Left colon (tissue), 2 donors: ENCODE results near the gene MAPT. TPM values are rescaled to one million over a fixed set of nuclear protein-coding genes. Genes with fewer than 3 reads are reported as not detected.
A peak's percentile ranks its signal among the peaks of the same experiment; 100 is the strongest.

Experiments
- ATAC-seq: fragments of 200-7000 bp; cut with Tn5 transposase; one replicate; pipeline ENCODE4 v1.9.1; 2020; ENCODE audit warnings: mild to moderate bottlenecking, moderate library complexity
- DNase-seq, 2 donors: peaks; one replicate each; pipeline ENCODE4 v3.0.0-alpha.2; 2020
- intact Hi-C, 2 donors: fragments of 100-400 bp; cut with DNase I in 1 of 2; cut with micrococcal nuclease in 1 of 2; formaldehyde crosslinking; loops; one replicate each; pipeline versions ENCODE4 v1.11.2 to v1.14.0; 2022; cut with DNase I, micrococcal nuclease
- total RNA-seq, 2 donors: library from RNA; stranded (reverse); fragmentation: NEBNext Ultra II Directional; extraction: Animal tissue kit (Norgen Biotek cat#: 25700); gene quantifications; one replicate each; pipeline ENCODE4 v1.2.1, GENCODE V29; 2021
- donor health status: DM: no; HTN: no; CAD: no.
- donor health status: DM: yes; HTN: yes; CAD: no.

The MAPT gene
- total RNA-seq, 2 donors from 2014 or later, result 0.64 to 2.5 TPM

- ATAC-seq, result no peak
- intact Hi-C loops, result no loop called here
- DNase-seq, result no peak
Observed at GRCh38 chr17:46027048-46027975, 133.0 kb downstream of the MAPT start.

- intact Hi-C loops, result no loop called here
- DNase-seq (no peak), ATAC-seq (no peak)
Observed at GRCh38 chr17:46027976-46028325, 133.6 kb downstream of the MAPT start.

DNA sequence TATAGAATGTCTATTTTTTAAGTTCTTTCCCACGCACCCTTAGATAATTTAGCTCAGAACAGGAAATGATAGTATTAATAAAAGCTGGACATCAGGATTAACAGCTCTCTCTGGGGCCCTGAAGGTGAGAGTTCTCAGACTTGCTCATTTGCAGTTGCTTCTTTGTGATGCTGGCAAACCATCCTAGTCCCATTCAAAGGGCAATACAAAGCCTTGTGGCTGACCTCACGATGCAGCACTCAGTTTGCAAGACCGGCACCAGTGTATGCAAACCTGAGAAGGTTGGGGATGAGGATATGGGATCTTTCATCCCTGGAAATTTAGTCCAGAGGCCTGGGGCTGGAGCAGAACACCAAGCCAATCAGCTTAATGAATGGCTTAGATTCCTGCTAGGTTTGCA, 134.0 kb downstream of the MAPT start:
- DNase-seq, result no peak
- ATAC-seq, result no peak
- intact Hi-C loops, result no loop called here

GRCh38 chr17:46028981-46029565, 134.7 kb downstream of the MAPT start:
- intact Hi-C loops, result no loop called here
- no peak for ATAC-seq
- no peak for DNase-seq

GRCh38 chr17:46029627-46030026, 135.3 kb downstream of the MAPT start:
- intact Hi-C loops, result no loop called here
- DNase-seq (no peak), ATAC-seq (no peak)

GRCh38 chr17:46030752-46031151, 136.4 kb downstream of the MAPT start:
- ATAC-seq, result no peak
- no peak for DNase-seq
- intact Hi-C loops, result no loop called here

GRCh38 chr17:46031440-46031839, 137.1 kb downstream of the MAPT start:
- intact Hi-C loops, result no loop called here
- DNase-seq (no peak), ATAC-seq (peak; percentile 16)

DNA sequence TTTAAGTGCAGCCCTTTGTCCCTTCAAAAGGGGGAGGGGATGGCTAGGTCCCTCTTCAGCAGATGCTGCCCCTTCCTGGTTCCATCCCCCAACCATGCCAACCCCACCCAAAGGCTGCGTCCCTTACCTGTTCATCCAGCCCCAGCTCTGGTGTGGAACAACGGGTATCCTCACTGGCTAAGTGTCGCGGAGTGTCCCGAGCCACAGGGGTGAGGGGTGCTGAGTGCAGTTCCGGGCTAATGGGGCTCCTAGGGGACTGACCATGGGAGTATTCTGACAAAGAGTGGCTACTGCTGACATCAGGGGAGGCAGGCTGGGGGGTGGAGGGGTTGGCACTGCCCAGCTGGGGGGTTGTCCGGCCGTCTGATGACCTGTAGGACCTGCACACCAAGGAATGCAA, 137.6 kb downstream of the MAPT start:
- no peak for ATAC-seq
- DNase-seq, result no peak
- intact Hi-C loops, result no loop called here

DNA sequence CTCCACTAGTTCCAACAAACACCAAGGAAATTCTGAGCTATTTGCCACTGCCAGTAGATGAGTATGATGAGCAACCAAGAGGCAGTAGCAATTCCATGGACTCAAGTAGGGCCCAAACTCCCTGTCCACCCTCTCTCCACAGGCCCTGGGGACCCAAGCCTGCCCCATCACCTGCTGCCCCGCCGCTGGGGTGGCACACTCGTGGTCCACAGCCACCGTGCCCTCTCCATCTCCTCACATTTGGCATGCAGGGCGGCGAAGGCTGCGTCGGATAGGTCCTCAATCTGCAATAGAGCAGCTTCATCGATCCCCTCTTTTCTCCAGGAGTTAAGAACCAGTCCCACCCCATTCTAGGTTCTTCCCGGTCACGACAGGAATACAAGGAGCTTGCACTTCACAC, 138.6 kb downstream of the MAPT start:
- intact Hi-C loops, result no loop called here
- no peak for ATAC-seq

GRCh38 chr17:46033392-46033791, 139.0 kb downstream of the MAPT start:
- DNase-seq (no peak), ATAC-seq (no peak)
- intact Hi-C loops, result no loop called here

More for the DNA sequence above, 138.6 kb downstream of the MAPT start:
- DNase-seq, result no peak

DNA sequence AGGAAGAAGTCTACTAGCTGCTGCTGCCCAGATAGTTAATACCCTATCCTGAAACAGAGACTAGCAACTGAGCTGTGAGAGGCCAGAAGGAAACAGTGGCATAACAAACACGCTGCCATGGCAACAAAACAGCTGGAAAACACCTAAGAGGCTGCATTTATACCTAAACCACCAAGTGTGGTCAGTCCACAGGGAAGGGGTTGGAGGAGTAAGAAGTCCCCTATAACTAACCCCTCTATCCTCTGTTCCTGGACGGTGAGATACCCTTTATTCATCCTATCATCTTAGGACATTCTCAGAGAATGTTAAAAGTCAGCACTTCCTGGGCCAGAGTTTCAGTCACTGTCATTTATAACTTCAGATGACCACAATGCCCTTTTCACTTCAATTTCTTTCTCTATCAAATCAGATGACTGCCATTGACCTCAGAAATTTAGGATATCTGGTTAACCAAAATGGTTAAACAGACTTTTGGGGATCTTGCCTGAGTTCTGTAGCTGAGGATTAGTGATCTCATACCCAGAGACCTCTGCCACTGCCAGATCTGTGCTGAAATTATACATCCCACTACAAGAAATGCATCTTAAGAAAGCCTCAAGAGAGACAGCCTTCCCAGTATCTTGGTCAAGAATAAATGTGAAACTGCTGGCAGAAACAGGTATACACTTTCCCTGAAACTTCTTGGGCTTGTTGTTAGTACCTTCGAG, 140.9 kb downstream of the MAPT start:
- intact Hi-C loops, result no loop called here
- DNase-seq, result no peak
- no peak for ATAC-seq

GRCh38 chr17:46036491-46036890, 142.1 kb downstream of the MAPT start:
- ATAC-seq, result no peak
- intact Hi-C loops, result no loop called here
- DNase-seq, result no peak

DNA sequence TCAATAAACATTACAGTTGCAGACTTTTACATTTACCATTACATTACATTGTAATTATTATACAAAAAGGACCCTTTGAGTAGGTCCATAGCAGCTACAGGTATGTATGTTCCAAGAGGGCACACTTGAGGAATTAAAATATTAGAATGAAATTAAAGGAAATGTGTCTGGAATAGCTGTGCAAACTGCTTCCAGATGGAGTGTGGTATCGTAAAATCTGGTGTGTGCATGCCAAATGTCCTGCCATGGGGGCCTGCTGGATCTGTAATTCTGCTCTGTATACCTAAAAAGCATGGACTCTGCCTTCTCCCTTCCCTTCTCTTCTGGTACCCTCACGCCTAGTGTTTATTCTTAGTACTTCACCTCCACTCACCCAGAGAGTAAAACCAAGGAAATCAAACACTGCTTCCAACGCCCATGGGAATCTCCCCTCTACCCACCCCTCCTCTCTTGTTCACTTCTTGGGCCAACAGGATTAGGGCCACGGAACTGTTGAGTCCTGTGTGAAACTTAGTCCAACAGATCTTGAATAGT, 143.4 kb downstream of the MAPT start:
- ATAC-seq, result no peak
- no peak for DNase-seq
- intact Hi-C loops, result no loop called here

GRCh38 chr17:46038414-46038813, 144.1 kb downstream of the MAPT start:
- ATAC-seq (no peak), DNase-seq (no peak)
- intact Hi-C loops, result no loop called here

DNA sequence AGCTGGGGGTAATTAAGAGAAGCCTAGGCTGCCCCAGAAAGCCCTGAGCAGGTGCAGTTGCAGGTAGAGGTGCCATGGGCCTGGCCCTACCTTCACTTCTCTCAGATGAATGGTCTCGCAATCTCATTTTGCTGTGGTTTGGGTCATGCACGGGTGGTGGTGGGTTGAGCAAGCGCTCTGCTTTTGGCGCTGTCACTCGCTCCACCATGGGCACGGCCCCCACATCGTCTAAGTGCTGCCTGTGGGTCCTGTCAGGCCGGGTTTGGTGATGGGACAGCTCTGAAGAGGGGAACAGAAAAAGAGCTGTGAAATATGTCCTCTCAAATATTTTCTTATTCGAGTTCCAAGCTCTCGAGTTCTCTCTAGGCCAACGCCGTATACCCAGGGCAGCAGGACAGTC, 144.6 kb downstream of the MAPT start:
- DNase-seq, result no peak
- intact Hi-C loops, result no loop called here
- ATAC-seq, result no peak

DNA sequence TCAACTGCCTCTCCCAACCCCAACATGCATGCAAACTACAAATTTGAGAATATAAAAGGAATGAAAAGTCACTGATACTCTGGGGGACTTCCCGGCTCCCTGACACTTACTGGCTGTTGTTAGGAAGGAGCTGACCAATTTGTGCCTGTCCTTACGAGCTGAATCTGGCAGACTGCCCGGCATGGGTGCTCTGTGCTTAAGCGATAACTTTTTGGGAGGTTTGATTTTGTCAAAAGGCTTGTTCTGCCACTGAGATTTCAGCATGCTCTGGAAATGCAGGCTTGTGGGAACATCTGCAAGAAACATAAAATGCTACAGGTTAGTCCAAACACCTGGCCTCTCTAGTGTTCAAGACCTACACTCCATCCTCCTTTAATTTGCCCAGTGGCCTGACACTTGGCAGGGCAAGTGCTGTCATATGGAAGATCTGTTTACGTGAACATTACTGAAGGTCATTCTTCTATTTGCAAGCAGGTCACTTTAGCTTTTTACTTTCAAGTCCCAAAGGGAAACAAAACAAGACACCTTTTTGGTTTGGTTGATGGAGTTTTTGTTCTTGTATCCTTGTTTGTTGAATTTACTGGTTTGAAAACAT, 145.3 kb downstream of the MAPT start:
- DNase-seq (no peak), ATAC-seq (no peak)
- intact Hi-C loops, result loop anchor here in 1 of 2 donors (5.0 kb wide), 1 partner anchor 153 kb away; the partner anchor contains the start of gene KANSL1

GRCh38 chr17:46042246-46042645, 147.9 kb downstream of the MAPT start:
- peak; percentile 71 for ATAC-seq
- intact Hi-C loops, result loop anchor here in 1 of 2 donors (5.0 kb wide), 1 partner anchor 150 kb away; the partner anchor contains the start of gene KANSL1

GRCh38 chr17:46042925-46043324, 148.6 kb downstream of the MAPT start:
- no peak for ATAC-seq
- DNase-seq, result no peak
- intact Hi-C loops, result loop anchor here in 1 of 2 donors (5.0 kb wide), 1 partner anchor 149 kb away; the partner anchor contains the start of gene KANSL1

More at GRCh38 chr17:46042246-46042645, 147.9 kb downstream of the MAPT start:
- no peak for DNase-seq

- DNase-seq (no peak), ATAC-seq (no peak)
- intact Hi-C loops, result loop anchor here in 1 of 2 donors (5.0 kb wide), 1 partner anchor 149 kb away; the partner anchor contains the start of gene KANSL1
Observed at GRCh38 chr17:46043606-46044005, 149.3 kb downstream of the MAPT start.
